Stomach (tissue), 4 donors: Measurements from ENCODE around the gene DPYD.

Experiments
- POLR2A ChIP-seq, 4 donors: fragments of 450-650 bp; IDR thresholded peaks; one replicate each; pipeline ENCODE4 v1.6.1; 2016; ENCODE audit warnings: antibody characterized with exemption in 4 of 4, control low read depth in 2 of 4, mild to moderate bottlenecking in 1 of 4, moderate library complexity in 1 of 4
- POLR2AphosphoS5 ChIP-seq, 3 donors: sonication (generic); formaldehyde crosslinking; IDR thresholded peaks; one replicate each; pipeline ENCODE4 v1.6.1; 2016; ENCODE audit warnings: antibody characterized with exemption in 3 of 3
- TF ChIP-seq, protein P1 (sequence below), 7 experiments: fragments of 450-650 bp in 4 of 7; fragments of 200-600 bp in 3 of 7; sonication (generic) in 3 of 7; IDR thresholded peaks; one replicate each; pipeline ENCODE4 v1.5.1; 2016 to 2019; ENCODE audit warnings: antibody characterized with exemption in 7 of 7, control low read depth in 2 of 7, mild to moderate bottlenecking in 1 of 7

DNA sequence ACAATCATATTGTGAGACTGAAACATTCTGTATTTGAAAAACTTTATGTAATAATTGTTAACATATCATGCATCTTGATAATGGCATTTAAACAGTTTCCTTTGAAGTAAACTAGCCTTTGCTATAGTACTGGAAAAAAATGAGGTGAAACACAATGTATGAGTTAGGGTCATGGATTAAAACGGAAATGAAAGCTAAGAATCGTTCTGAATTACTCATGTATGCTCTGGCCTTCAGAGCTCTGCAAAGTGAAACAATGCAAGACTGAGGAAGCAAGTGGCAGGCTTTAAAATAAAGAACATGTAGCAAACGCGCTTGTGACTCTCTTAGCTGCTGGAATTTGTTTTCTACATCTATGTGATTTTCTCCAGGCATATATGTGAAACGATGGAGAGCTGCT is 317.1 kb downstream of the DPYD start:
- TF ChIP-seq POLR2A (IDR thresholded peaks at IDR 0.05) (no peak), POLR2AphosphoS5 (IDR thresholded peaks at IDR 0.05) (no peak)
- TF ChIP-seq, protein P1, sequence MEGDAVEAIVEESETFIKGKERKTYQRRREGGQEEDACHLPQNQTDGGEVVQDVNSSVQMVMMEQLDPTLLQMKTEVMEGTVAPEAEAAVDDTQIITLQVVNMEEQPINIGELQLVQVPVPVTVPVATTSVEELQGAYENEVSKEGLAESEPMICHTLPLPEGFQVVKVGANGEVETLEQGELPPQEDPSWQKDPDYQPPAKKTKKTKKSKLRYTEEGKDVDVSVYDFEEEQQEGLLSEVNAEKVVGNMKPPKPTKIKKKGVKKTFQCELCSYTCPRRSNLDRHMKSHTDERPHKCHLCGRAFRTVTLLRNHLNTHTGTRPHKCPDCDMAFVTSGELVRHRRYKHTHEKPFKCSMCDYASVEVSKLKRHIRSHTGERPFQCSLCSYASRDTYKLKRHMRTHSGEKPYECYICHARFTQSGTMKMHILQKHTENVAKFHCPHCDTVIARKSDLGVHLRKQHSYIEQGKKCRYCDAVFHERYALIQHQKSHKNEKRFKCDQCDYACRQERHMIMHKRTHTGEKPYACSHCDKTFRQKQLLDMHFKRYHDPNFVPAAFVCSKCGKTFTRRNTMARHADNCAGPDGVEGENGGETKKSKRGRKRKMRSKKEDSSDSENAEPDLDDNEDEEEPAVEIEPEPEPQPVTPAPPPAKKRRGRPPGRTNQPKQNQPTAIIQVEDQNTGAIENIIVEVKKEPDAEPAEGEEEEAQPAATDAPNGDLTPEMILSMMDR (IDR thresholded peaks at IDR 0.05) = no peak
